Naive thymus-derived CD4-positive, alpha-beta T cell (primary cell): ENCODE data around the gene CCDC136. TPM values are rescaled to one million over a fixed set of nuclear protein-coding genes. Genes with fewer than 3 reads are reported as not detected.

Source experiments
- ATAC-seq: fragments of 150-1000 bp; cut with Tn5 transposase; 2 replicates; pipeline ENCODE4 v1.10.0; 2021; ENCODE audit warnings: mild to moderate bottlenecking, moderate library complexity
- CTCF ChIA-PET: fragments of 350-600 bp; sonication (Branson Sonifier 250); formaldehyde crosslinking; loops from one replicate; lab custom pipeline; 2021; ENCODE audit warnings: antibody characterized with exemption; lab: Charles Lee
- POLR2A ChIA-PET: fragments of 350-600 bp; sonication (Branson Sonifier 250); formaldehyde crosslinking; loops from one replicate; lab custom pipeline; 2021; ENCODE audit warnings: antibody characterized with exemption, inconsistent platforms; lab: Charles Lee
- DNase-seq, 9 donors: peaks; one replicate each; pipeline versions ENCODE4 v3.0.0 to v3.0.0-alpha.2; 2020 to 2022; ENCODE audit warnings: mixed read lengths in 1 of 9
- H3K27ac ChIP-seq: one replicate; pipeline ENCODE4 v1.7.0; 2013; ENCODE audit warnings: mild to moderate bottlenecking, low read depth, low read length, moderate library complexity
- H3K27me3 ChIP-seq, 2 donors: one replicate each; pipeline ENCODE4 v1.7.0; 2013; ENCODE audit warnings: low read length in 2 of 2, mild to moderate bottlenecking in 2 of 2, moderate library complexity in 2 of 2; ENCODE audit not compliant: control insufficient read depth in 2 of 2, insufficient read depth in 2 of 2
- H3K36me3 ChIP-seq, 3 experiments: 1 replicate in 2 of 3; 2 replicates in 1 of 3; pipeline ENCODE4 v1.7.0; 2013; ENCODE audit warnings: low read length in 3 of 3, mild to moderate bottlenecking in 3 of 3, moderate library complexity in 1 of 3; ENCODE audit not compliant: insufficient read depth in 3 of 3, control insufficient read depth in 2 of 3
- H3K4me1 ChIP-seq, 2 donors: one replicate each; pipeline ENCODE4 v1.7.0; 2013; ENCODE audit warnings: low read length in 2 of 2, mild to moderate bottlenecking in 2 of 2, moderate library complexity in 1 of 2; ENCODE audit not compliant: control insufficient read depth in 2 of 2, insufficient read depth in 2 of 2
- H3K4me3 ChIP-seq: 2 replicates; pipeline ENCODE4 v1.7.0; 2013; ENCODE audit warnings: mild to moderate bottlenecking, low read length
- H3K9me3 ChIP-seq, 3 experiments: 1 replicate in 2 of 3; 2 replicates in 1 of 3; pipeline ENCODE4 v1.7.0; 2013; ENCODE audit warnings: low read length in 3 of 3; ENCODE audit not compliant: control insufficient read depth in 2 of 3
- H3K27ac Mint-ChIP-seq, 9 donors: one replicate each; pipeline ENCODE4 v1.8.0; 2020 to 2022; ENCODE audit warnings: mixed read lengths in 9 of 9, mild to moderate bottlenecking in 8 of 9, moderate library complexity in 5 of 9, inconsistent platforms in 2 of 9
- H3K27me3 Mint-ChIP-seq, 5 donors: one replicate each; pipeline ENCODE4 v1.8.0; 2021 to 2022; ENCODE audit warnings: mixed read lengths in 5 of 5, mild to moderate bottlenecking in 1 of 5
- H3K36me3 Mint-ChIP-seq, 5 donors: one replicate each; pipeline ENCODE4 v1.8.0; 2020 to 2022; ENCODE audit warnings: mixed read lengths in 5 of 5, mild to moderate bottlenecking in 3 of 5, inconsistent platforms in 1 of 5
- H3K4me1 Mint-ChIP-seq, 7 donors: one replicate each; pipeline ENCODE4 v1.8.0; 2020 to 2022; ENCODE audit warnings: mixed read lengths in 7 of 7, mild to moderate bottlenecking in 3 of 7, inconsistent platforms in 1 of 7
- H3K4me3 Mint-ChIP-seq, 10 donors: one replicate each; pipeline ENCODE4 v1.8.0; 2020 to 2022; ENCODE audit warnings: mild to moderate bottlenecking in 10 of 10, mixed read lengths in 10 of 10, moderate library complexity in 6 of 10, inconsistent platforms in 2 of 10
- H3K9me3 Mint-ChIP-seq, 11 donors: one replicate each; pipeline ENCODE4 v1.8.0; 2020 to 2022; ENCODE audit warnings: mixed read lengths in 11 of 11, mild to moderate bottlenecking in 4 of 11, inconsistent platforms in 1 of 11, moderate library complexity in 1 of 11
- intact Hi-C, 2 donors: fragments of 100-400 bp; cut with micrococcal nuclease; formaldehyde crosslinking; loops; one replicate each; pipeline ENCODE4 v1.15.1; 2023
- polyA plus RNA-seq, 2 donors: library from polyadenylated mRNA; unstranded; fragments of 300-500 nt; fragmentation: Illumina TruSeq; gene quantifications; one replicate each; pipeline ENCODE4 v1.2.3, GENCODE V29; 2021
- total RNA-seq, 6 experiments: library from RNA in 5 of 6; stranded (reverse) in 5 of 6; gene quantifications; 1 replicate in 5 of 6; 2 replicates in 1 of 6; pipeline ENCODE4 v1.2.3 and lab custom pipeline; 2021 to 2026

CCDC136 gene
- total and polyA plus RNA-seq, 7 experiments from 2014 or later, result 0.70 to 14.0 (median 7.2) TPM

DNA sequence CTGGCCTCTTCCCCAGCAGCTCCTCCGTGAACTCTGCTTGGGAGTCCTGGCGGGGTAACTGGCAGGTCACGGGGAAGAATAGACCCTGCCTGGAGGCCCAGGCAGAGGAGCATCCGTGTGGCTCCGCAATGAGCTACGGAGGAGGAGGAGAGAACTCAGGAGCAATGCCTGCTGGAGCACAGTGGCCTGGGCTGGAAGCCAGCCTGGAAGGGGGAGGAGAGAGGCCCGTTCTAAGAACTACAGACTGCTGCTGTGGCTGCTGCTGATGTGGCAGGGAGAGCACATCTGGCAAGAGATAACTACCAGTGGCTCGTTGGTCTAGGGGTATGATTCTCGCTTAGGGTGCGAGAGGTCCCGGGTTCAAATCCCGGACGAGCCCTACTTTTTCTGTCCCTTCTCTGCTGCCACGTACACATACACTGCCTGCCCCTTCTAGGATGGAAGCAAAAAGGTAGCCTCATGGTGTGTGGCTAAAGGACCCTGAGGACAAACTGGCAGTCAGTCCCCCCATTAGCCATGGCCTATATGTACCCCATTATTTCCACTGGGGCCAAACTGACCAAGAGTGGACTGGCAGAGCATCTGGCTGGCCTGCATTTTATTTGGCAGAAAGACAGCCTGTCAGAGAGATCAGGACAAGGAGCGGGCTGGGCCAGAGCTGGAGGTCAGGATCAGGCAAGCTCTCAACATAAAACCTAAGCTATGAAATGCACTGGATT is 8.5 kb upstream of the CCDC136 start:
- no peaks in the 10 kb centered on the region for H3K4me1 ChIP-seq
- no peaks in the 10 kb centered on the region for H3K9me3 ChIP-seq
- H3K4me3 ChIP-seq, result no peak overlapping the region
- H3K36me3 Mint-ChIP-seq, result no peaks in the 10 kb centered on the region
- no peaks in the 10 kb centered on the region for H3K36me3 ChIP-seq
- no peak overlapping the region for H3K4me3 Mint-ChIP-seq
- H3K4me1 Mint-ChIP-seq, result peaks cover 0 to 5% (median 0%) of the 10 kb centered on the region in 7 donors
- H3K27ac Mint-ChIP-seq, result no peak overlapping the region
- ChIA-PET POLR2A (interaction anchor here (0.5 kb wide), 1 partner anchor 44 kb away, joined by 3 read pairs; the partner anchor contains the start of gene CALU), CTCF (no interaction called here)
- intact Hi-C loops, result no loop called here
- no peak for ATAC-seq
- no peaks in the 10 kb centered on the region for H3K27me3 ChIP-seq
- no peak overlapping the region for H3K27ac ChIP-seq
- H3K9me3 Mint-ChIP-seq, result peaks cover 0 to 2% (median 0%) of the 10 kb centered on the region in 11 donors
- peaks cover 0 to 26% (median 0%) of the 10 kb centered on the region in 5 donors for H3K27me3 Mint-ChIP-seq
- no peak for DNase-seq

GRCh38 chr7:128785738-128786137 is 6.0 kb upstream of the CCDC136 start:
- intact Hi-C loops, result no loop called here
- H3K27me3 Mint-ChIP-seq, result peaks cover 0 to 48% (median 0%) of the 10 kb centered on the region in 5 donors
- H3K4me3 Mint-ChIP-seq, result no peak overlapping the region
- no peaks in the 10 kb centered on the region for H3K27me3 ChIP-seq
- no peaks in the 10 kb centered on the region for H3K9me3 ChIP-seq
- peaks cover 4 to 19% (median 6%) of the 10 kb centered on the region in 7 donors for H3K4me1 Mint-ChIP-seq
- peak overlapping the region in 1 of 9 donors; percentile 4 for H3K27ac Mint-ChIP-seq
- DNase-seq, result no peak
- no peaks in the 10 kb centered on the region for H3K36me3 Mint-ChIP-seq
- CTCF ChIA-PET, result no interaction called here
- no peak overlapping the region for H3K27ac ChIP-seq
- ATAC-seq, result no peak
- no peak overlapping the region for H3K4me3 ChIP-seq
- POLR2A ChIA-PET, result no interaction called here
- H3K9me3 Mint-ChIP-seq, result no peaks in the 10 kb centered on the region
- H3K36me3 ChIP-seq, result no peaks in the 10 kb centered on the region
- H3K4me1 ChIP-seq, result no peaks in the 10 kb centered on the region

DNA sequence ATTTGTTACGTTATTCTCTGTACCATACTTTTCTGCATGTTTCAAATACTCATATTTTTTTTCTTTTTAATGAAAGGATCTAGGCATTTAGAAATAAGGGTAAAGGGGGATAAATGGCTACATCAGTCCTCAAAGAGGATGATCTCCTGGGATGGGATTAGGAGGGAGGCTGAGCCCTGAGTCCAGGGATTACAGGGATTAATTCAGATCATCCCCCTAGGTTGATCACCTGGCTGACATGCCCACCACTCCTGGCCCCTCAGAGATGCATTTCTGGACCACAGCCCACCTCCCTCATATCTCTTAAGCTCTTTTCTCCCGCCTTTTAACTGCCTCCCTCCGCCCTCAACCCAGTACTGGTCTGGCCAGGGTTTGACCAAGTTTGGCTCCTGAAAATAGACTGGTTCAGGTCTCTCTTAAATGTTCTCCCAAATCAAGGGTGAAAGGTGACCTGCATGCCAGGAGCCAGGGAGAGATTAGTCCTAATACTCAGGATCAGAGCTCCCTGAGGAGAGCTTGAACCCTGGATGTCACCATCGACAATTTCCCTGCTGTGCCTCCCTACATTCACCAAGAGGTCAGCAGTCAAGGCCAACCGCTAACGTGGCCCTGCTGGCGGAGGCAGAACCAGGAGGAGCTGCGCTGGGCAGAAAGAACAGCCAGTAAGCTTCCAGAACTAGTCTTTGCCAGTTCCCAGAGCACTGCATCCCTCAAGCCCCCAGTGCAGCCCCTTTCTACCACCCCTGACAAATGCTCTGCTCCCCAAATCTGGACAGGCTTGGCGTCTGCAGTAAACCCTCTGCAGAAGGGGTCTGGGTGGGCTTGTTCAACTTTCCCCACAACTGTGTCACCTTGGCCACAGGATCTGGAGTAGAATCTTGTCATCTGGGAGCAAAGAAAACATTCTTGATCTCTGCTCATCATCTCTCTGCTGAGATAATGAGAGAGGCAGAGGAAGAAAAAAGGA is 3.0 kb upstream of the CCDC136 start:
- Histone ChIP-seq H3K4me3 (no peak overlapping the region), H3K4me1 (peaks cover 0 to 3% of the 10 kb centered on the region in 2 donors), H3K9me3 (no peaks in the 10 kb centered on the region), H3K27me3 (no peaks in the 10 kb centered on the region), H3K27ac (no peak overlapping the region), H3K36me3 (peaks cover 0 to 3% (median 0%) of the 10 kb centered on the region in 3 experiments)
- DNase-seq, result no peak
- ATAC-seq, result no peak
- Mint-ChIP-seq H3K27ac (peak overlapping the region in 7 of 9 donors; percentile 51 to 87 (median 79)), H3K4me1 (peaks cover 6 to 25% (median 11%) of the 10 kb centered on the region in 7 donors), H3K4me3 (peak overlapping the region in 8 of 10 donors; percentile 10 to 92 (median 82)), H3K36me3 (no peaks in the 10 kb centered on the region), H3K9me3 (no peaks in the 10 kb centered on the region), H3K27me3 (peaks cover 0 to 49% (median 0%) of the 10 kb centered on the region in 5 donors)
- ChIA-PET POLR2A (interaction anchor here (0.6 kb wide), 1 partner anchor 25 kb away, joined by 6 read pairs; no protein-coding TSS in a partner anchor), CTCF (no interaction called here)
- intact Hi-C loops, result no loop called here

DNA sequence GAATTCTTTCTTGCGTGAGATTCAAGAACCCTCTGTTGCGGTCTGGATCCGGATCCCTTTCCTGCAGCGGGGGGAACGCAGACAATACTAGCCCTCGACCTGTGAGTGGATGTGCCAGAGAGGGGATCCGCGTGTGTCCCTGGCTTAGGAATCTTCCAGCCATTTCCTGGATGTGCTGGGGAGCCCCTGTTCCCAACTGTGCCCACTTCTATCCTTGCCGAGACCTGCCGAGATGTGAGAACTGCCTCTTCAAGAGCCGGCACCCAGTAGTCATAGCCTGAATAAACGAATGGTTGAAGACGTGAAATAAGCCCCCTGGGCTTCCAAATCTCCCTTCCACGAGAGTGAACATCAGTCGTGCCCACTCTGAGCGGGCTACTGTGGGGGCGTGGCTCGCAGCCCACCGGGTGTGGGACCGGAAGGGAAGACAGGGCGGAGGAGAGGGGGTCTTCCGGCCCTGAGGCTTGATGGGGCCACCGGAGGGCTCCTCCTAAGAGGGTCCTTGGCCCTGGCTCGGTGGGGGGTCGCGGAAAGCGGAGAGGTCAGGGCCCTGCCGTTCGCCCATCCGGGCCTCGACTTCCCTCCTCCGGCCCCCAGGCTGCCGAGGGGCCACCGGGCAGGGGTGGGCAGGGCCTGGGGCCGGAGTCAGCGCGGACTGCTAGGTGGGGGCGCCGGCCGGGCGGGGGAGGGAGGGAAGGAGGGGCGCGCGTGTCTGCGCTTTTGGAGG is 1.3 kb upstream of the CCDC136 start:
- DNase-seq (peak in 4 of 9 donors; percentile 6 to 20 (median 12)), ATAC-seq (no peak)
- CTCF ChIA-PET, result no interaction called here
- peaks cover 0 to 44% (median 0%) of the 10 kb centered on the region in 5 donors for H3K27me3 Mint-ChIP-seq
- Histone ChIP-seq H3K27me3 (no peaks in the 10 kb centered on the region), H3K4me3 (peak overlapping the region; percentile 58), H3K4me1 (peaks cover 0 to 3% of the 10 kb centered on the region in 2 donors), H3K36me3 (peaks cover 0 to 3% (median 0%) of the 10 kb centered on the region in 3 experiments), H3K9me3 (no peaks in the 10 kb centered on the region), H3K27ac (peak overlapping the region; percentile 68)
- H3K36me3 Mint-ChIP-seq, result peaks cover 0 to 4% (median 0%) of the 10 kb centered on the region in 5 donors
- peaks cover 6 to 29% (median 12%) of the 10 kb centered on the region in 7 donors for H3K4me1 Mint-ChIP-seq
- intact Hi-C loops, result loop anchor here (1.0 to 5.0 kb wide), 4 partner anchors 51 to 72 kb away; partner anchors contain the start of genes ATP6V1F (in 2 of the 2) and CALU (in 2 of the 2)
- POLR2A ChIA-PET, result interaction anchor here (1.1 kb wide), 1 partner anchor 72 kb away, joined by 4 read pairs; the partner anchor contains the start of gene ATP6V1F
- H3K27ac Mint-ChIP-seq, result peak overlapping the region; percentile 54 to 94 (median 82)
- no peaks in the 10 kb centered on the region for H3K9me3 Mint-ChIP-seq
- peak overlapping the region; percentile 68 to 92 (median 86) for H3K4me3 Mint-ChIP-seq

GRCh38 chr7:128791972-128792327 is 182 bp downstream of the CCDC136 start:
- ATAC-seq (no peak), DNase-seq (no peak)
- Histone ChIP-seq H3K27me3 (no peaks in the 10 kb centered on the region), H3K4me1 (peaks cover 0 to 3% of the 10 kb centered on the region in 2 donors), H3K36me3 (peaks cover 0 to 3% (median 0%) of the 10 kb centered on the region in 3 experiments), H3K9me3 (no peaks in the 10 kb centered on the region), H3K27ac (peak overlapping the region; percentile 68), H3K4me3 (peak overlapping the region; percentile 64)
- H3K4me1 Mint-ChIP-seq, result peaks cover 6 to 29% (median 12%) of the 10 kb centered on the region in 7 donors
- H3K27ac Mint-ChIP-seq, result peak overlapping the region in 2 of 9 donors; percentile 19 to 80
- ChIA-PET POLR2A (no interaction called here), CTCF (no interaction called here)
- peaks cover 0 to 9% (median 0%) of the 10 kb centered on the region in 5 donors for H3K36me3 Mint-ChIP-seq
- intact Hi-C loops, result loop anchor here (1.0 to 5.0 kb wide), 4 partner anchors 50 to 70 kb away; partner anchors contain the start of genes ATP6V1F (in 2 of the 2) and CALU (in 2 of the 2)
- no peaks in the 10 kb centered on the region for H3K9me3 Mint-ChIP-seq
- peak overlapping the region; percentile 27 to 90 (median 80) for H3K4me3 Mint-ChIP-seq
- H3K27me3 Mint-ChIP-seq, result peaks cover 0 to 32% (median 0%) of the 10 kb centered on the region in 5 donors
